ENCODE results near the gene GADL1. TPM values are rescaled to one million over a fixed set of nuclear protein-coding genes. Genes with fewer than 3 reads are reported as not detected.

The GADL1 gene
- total RNA-seq, 1 experiment from 2014 or later, result 0.09 TPM

GRCh38 chr3:30790150-30790549 is 104.3 kb downstream of the GADL1 start:
- no peak overlapping the region for H3K56ac ChIP-seq (ENCODE audit: insufficient read length, low read depth, low read length)
- no peaks in the 10 kb centered on the region for H3K27me3 ChIP-seq (ENCODE audit: insufficient read depth, low read length)
- Mint-ChIP-seq H3K4me3 (no peak overlapping the region), H3K36me3 (ENCODE audit: insufficient read depth in 1 of 3, low read depth in 3 of 3) (no peaks in the 10 kb centered on the region; a peak in 1 of 7 replicates), H3K27ac (no peak overlapping the region), H3K9me3 (no peaks in the 10 kb centered on the region; a peak in 1 of 5 replicates), H3K27me3 (ENCODE audit: low read depth) (no peaks in the 10 kb centered on the region; the same call in 1 of the 2 replicates), H3K4me1 (no peaks in the 10 kb centered on the region)
- H3K18ac ChIP-seq (ENCODE audit: insufficient read length, low read depth, low read length), result no peak overlapping the region
- no peak overlapping the region for H2BK5ac ChIP-seq (ENCODE audit: insufficient read length, low read length)
- no peak overlapping the region for H3K23ac ChIP-seq (ENCODE audit: insufficient read length, low read depth, low read length)
- H2AFZ ChIP-seq (ENCODE audit: low read length), result no peak overlapping the region
- H2BK12ac ChIP-seq (ENCODE audit: insufficient read length, low read depth, low read length), result no peak overlapping the region
- no peak for DNase-seq
- TF ChIP-seq, protein P1, sequence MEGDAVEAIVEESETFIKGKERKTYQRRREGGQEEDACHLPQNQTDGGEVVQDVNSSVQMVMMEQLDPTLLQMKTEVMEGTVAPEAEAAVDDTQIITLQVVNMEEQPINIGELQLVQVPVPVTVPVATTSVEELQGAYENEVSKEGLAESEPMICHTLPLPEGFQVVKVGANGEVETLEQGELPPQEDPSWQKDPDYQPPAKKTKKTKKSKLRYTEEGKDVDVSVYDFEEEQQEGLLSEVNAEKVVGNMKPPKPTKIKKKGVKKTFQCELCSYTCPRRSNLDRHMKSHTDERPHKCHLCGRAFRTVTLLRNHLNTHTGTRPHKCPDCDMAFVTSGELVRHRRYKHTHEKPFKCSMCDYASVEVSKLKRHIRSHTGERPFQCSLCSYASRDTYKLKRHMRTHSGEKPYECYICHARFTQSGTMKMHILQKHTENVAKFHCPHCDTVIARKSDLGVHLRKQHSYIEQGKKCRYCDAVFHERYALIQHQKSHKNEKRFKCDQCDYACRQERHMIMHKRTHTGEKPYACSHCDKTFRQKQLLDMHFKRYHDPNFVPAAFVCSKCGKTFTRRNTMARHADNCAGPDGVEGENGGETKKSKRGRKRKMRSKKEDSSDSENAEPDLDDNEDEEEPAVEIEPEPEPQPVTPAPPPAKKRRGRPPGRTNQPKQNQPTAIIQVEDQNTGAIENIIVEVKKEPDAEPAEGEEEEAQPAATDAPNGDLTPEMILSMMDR (conservative IDR thresholded peaks at IDR 0.05), result no peak
- H3K79me2 ChIP-seq (ENCODE audit: insufficient read depth, low read length), result no peaks in the 10 kb centered on the region
- H4K20me1 ChIP-seq (ENCODE audit: control insufficient read depth, insufficient read depth, insufficient read length), result no peaks in the 10 kb centered on the region
- H2BK120ac ChIP-seq (ENCODE audit: low read depth, low read length, poor library complexity, severe bottlenecking), result no peak overlapping the region
- H3K4me2 ChIP-seq (ENCODE audit: insufficient read depth, insufficient read length, low read length), result no peak overlapping the region
- H3K79me1 ChIP-seq (ENCODE audit: insufficient read depth, low read depth, low read length, poor library complexity, severe bottlenecking), result no peaks in the 10 kb centered on the region
- H3K27ac ChIP-seq (ENCODE audit: insufficient read length, low read depth, low read length), result no peak overlapping the region
- H3K4ac ChIP-seq (ENCODE audit: low read depth, low read length), result no peak overlapping the region
- H3K4me1 ChIP-seq (ENCODE audit: insufficient read depth, low read length), result no peaks in the 10 kb centered on the region
- no peak overlapping the region for H4K5ac ChIP-seq (ENCODE audit: insufficient read length, low read depth, low read length)
- no peak overlapping the region for H3K9ac ChIP-seq (ENCODE audit: extremely low read depth, insufficient read length, low read length)
- H3K14ac ChIP-seq (ENCODE audit: insufficient read depth, low read length), result no peak overlapping the region
- no peak overlapping the region for H3T11ph ChIP-seq (ENCODE audit: low read length)
- no peak overlapping the region for H4K91ac ChIP-seq (ENCODE audit: insufficient read length, low read depth, low read length)
- H2BK15ac ChIP-seq (ENCODE audit: low read depth, low read length), result no peak overlapping the region
- H2BK20ac ChIP-seq (ENCODE audit: low read depth, low read length, poor library complexity, severe bottlenecking), result no peak overlapping the region
- no peaks in the 10 kb centered on the region for H3K9me3 ChIP-seq (ENCODE audit: control insufficient read depth, low read depth, low read length)
- no peaks in the 10 kb centered on the region for H3K23me2 ChIP-seq (ENCODE audit: insufficient read length, low read depth, low read length, poor library complexity, severe bottlenecking)
- no peak overlapping the region for H4K8ac ChIP-seq (replicated peaks; ENCODE audit: insufficient read length, low read depth, low read length)
- no peak overlapping the region for H2AK5ac ChIP-seq (ENCODE audit: insufficient read length, low read length)

All from H9 (cell line).